ENCODE results near the gene RNU6-9.

- no peak for TF ChIP-seq CTCF (IDR thresholded peaks at IDR 0.05)
- no peak for TF ChIP-seq POLR2A (IDR thresholded peaks at IDR 0.05)
Observed at GRCh38 chr19:884420-885211, 8.7 kb upstream of the RNU6-9 start.

Data from uterus (tissue), 2 donors.